ENCODE results near the gene GGCX.

GGCX gene

GRCh38 chr2:85502720-85503119 lies 58.6 kb downstream of the GGCX start:
- Histone ChIP-seq H3K4me2 (ENCODE audit: low read length) (no peak overlapping the region), H3K9me3 (ENCODE audit: control insufficient read depth, insufficient read depth, low read length) (no peaks in the 10 kb centered on the region), H3K9me2 (replicated peaks; ENCODE audit: control insufficient read depth, low read length) (no peaks in the 10 kb centered on the region), H3K36me3 (ENCODE audit: control insufficient read depth, low read length) (no peaks in the 10 kb centered on the region), H3K4me1 (ENCODE audit: control insufficient read depth, low read length) (no peaks in the 10 kb centered on the region), H4K20me1 (ENCODE audit: control insufficient read depth, insufficient read depth, low read depth, low read length) (no peaks in the 10 kb centered on the region), H3K27me3 (ENCODE audit: control insufficient read depth, low read length) (no peaks in the 10 kb centered on the region), H3K4me3 (ENCODE audit: low read length) (no peak overlapping the region), H3K27ac (ENCODE audit: low read depth, low read length) (no peak overlapping the region), H3F3A (ENCODE audit: control insufficient read depth, insufficient read depth) (no peaks in the 10 kb centered on the region), H3K79me2 (ENCODE audit: control insufficient read depth, low read length) (no peaks in the 10 kb centered on the region)
- TF ChIP-seq EZH2phosphoT487 (IDR thresholded peaks at IDR 0.05; ENCODE audit: borderline replicate concordance, low read length) = no peak
- no peak for TF ChIP-seq CTCF (IDR thresholded peaks at IDR 0.05; ENCODE audit: low read depth, low read length, poor library complexity, severe bottlenecking)

- Histone ChIP-seq H3K4me2 (ENCODE audit: low read length) (no peak overlapping the region), H3K27ac (ENCODE audit: low read depth, low read length) (no peak overlapping the region), H4K20me1 (ENCODE audit: control insufficient read depth, insufficient read depth, low read depth, low read length) (no peaks in the 10 kb centered on the region), H3K4me3 (ENCODE audit: low read length) (no peak overlapping the region), H3K79me2 (ENCODE audit: control insufficient read depth, low read length) (no peaks in the 10 kb centered on the region), H3F3A (ENCODE audit: control insufficient read depth, insufficient read depth) (no peaks in the 10 kb centered on the region), H3K27me3 (ENCODE audit: control insufficient read depth, low read length) (no peaks in the 10 kb centered on the region), H3K4me1 (ENCODE audit: control insufficient read depth, low read length) (no peaks in the 10 kb centered on the region), H3K9me2 (replicated peaks; ENCODE audit: control insufficient read depth, low read length) (no peaks in the 10 kb centered on the region), H3K9me3 (ENCODE audit: control insufficient read depth, insufficient read depth, low read length) (no peaks in the 10 kb centered on the region), H3K36me3 (ENCODE audit: control insufficient read depth, low read length) (no peaks in the 10 kb centered on the region)
- TF ChIP-seq CTCF (IDR thresholded peaks at IDR 0.05; ENCODE audit: low read depth, low read length, poor library complexity, severe bottlenecking) = no peak
- TF ChIP-seq EZH2phosphoT487 (IDR thresholded peaks at IDR 0.05; ENCODE audit: borderline replicate concordance, low read length) = no peak
Observed at GRCh38 chr2:85501248-85501647, 60.0 kb downstream of the GGCX start.

- Histone ChIP-seq H3K4me2 (ENCODE audit: low read length) (no peak overlapping the region), H3K36me3 (ENCODE audit: control insufficient read depth, low read length) (no peaks in the 10 kb centered on the region), H3K27ac (ENCODE audit: low read depth, low read length) (no peak overlapping the region), H3K27me3 (ENCODE audit: control insufficient read depth, low read length) (no peaks in the 10 kb centered on the region), H3K9me3 (ENCODE audit: control insufficient read depth, insufficient read depth, low read length) (no peaks in the 10 kb centered on the region), H4K20me1 (ENCODE audit: control insufficient read depth, insufficient read depth, low read depth, low read length) (no peaks in the 10 kb centered on the region), H3K4me1 (ENCODE audit: control insufficient read depth, low read length) (no peaks in the 10 kb centered on the region), H3F3A (ENCODE audit: control insufficient read depth, insufficient read depth) (no peaks in the 10 kb centered on the region), H3K79me2 (ENCODE audit: control insufficient read depth, low read length) (no peaks in the 10 kb centered on the region), H3K4me3 (ENCODE audit: low read length) (no peak overlapping the region), H3K9me2 (replicated peaks; ENCODE audit: control insufficient read depth, low read length) (no peaks in the 10 kb centered on the region)
- TF ChIP-seq EZH2phosphoT487 (IDR thresholded peaks at IDR 0.05; ENCODE audit: borderline replicate concordance, low read length) (no peak), CTCF (IDR thresholded peaks at IDR 0.05; ENCODE audit: low read depth, low read length, poor library complexity, severe bottlenecking) (no peak)
Observed at GRCh38 chr2:85497944-85498630, 63.2 kb downstream of the GGCX start.

All from DOHH2 (cell line).